Skeletal muscle tissue (tissue), 4 donors: Measurements from ENCODE around the gene PCGF6. TPM values are rescaled to one million over a fixed set of nuclear protein-coding genes. Genes with fewer than 3 reads are reported as not detected.

Experiments
- H3K27ac ChIP-seq: one replicate; pipeline ENCODE4 v1.7.0; 2013; ENCODE audit warnings: mild to moderate bottlenecking, low read depth, low read length, inconsistent platforms
- H3K27me3 ChIP-seq, 3 donors: one replicate each; pipeline ENCODE4 v1.7.0; 2013; ENCODE audit warnings: low read length in 3 of 3; ENCODE audit not compliant: control insufficient read depth in 3 of 3, insufficient read depth in 3 of 3
- H3K36me3 ChIP-seq, 3 donors: one replicate each; pipeline ENCODE4 v1.7.0; 2013; ENCODE audit warnings: low read length in 3 of 3; ENCODE audit not compliant: control insufficient read depth in 3 of 3, insufficient read depth in 3 of 3
- H3K4me1 ChIP-seq, 3 donors: one replicate each; pipeline ENCODE4 v1.7.0; 2013; ENCODE audit warnings: low read length in 3 of 3, mild to moderate bottlenecking in 3 of 3; ENCODE audit not compliant: control insufficient read depth in 3 of 3, insufficient read depth in 3 of 3
- H3K4me3 ChIP-seq, 3 donors: one replicate each; pipeline ENCODE4 v1.7.0; 2013; ENCODE audit warnings: low read length in 3 of 3
- H3K9ac ChIP-seq, 3 donors: one replicate each; pipeline ENCODE4 v1.7.0; 2013; ENCODE audit warnings: low read length in 3 of 3, mild to moderate bottlenecking in 3 of 3, moderate library complexity in 2 of 3, low read depth in 1 of 3
- H3K9me3 ChIP-seq, 3 donors: one replicate each; pipeline ENCODE4 v1.7.0; 2013; ENCODE audit warnings: low read length in 3 of 3; ENCODE audit not compliant: control insufficient read depth in 3 of 3
- total RNA-seq: library from RNA; depleted of rRNA; stranded (reverse); fragments of >200 nt; gene quantifications from one replicate; pipeline ENCODE4 v1.2.3, GENCODE V29; 2014
- donor health status: Osteomylitis.

Gene PCGF6, protein sequence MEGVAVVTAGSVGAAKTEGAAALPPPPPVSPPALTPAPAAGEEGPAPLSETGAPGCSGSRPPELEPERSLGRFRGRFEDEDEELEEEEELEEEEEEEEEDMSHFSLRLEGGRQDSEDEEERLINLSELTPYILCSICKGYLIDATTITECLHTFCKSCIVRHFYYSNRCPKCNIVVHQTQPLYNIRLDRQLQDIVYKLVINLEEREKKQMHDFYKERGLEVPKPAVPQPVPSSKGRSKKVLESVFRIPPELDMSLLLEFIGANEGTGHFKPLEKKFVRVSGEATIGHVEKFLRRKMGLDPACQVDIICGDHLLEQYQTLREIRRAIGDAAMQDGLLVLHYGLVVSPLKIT
- total RNA-seq = 9.4 TPM

DNA sequence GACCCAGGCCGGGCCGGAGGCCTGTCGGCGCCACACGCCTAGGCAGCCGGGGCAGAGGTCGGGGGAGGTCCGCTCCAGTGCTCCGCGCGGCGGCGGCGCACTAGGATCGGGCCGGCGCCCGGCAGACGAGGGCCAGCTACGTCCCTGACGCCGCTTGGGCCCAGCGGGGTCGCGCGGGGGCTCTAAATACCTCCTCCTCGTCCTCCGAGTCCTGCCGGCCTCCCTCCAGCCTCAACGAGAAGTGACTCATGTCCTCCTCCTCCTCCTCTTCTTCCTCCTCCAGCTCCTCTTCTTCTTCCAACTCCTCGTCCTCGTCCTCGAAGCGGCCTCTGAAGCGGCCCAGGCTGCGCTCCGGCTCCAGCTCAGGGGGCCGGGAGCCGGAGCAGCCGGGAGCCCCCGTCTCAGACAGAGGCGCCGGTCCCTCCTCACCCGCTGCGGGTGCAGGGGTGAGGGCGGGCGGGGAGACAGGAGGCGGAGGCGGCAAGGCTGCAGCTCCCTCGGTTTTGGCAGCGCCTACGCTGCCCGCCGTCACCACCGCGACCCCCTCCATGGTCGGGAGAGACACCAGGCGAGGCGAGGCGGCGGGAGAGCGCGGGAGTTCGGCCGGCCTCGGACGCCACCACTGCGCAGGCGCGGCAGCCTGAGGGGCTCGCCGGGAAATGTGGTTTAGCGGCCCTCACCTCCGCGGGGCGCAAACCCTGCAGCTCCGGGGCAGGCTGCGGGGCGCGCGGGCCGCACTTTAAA is at the start of gene PCGF6:
TSS of gene PCGF6 (minus strand) at position 624 of the 744 bp plus-strand sequence. CDS start at position 550, 74 bp downstream.
- peak within 1 kb of the TSS; percentile 64 to 88 (median 79) for H3K4me3 ChIP-seq
- H3K9ac ChIP-seq = peak within 1 kb of the TSS; percentile 83 to 87 (median 85)
- H3K27me3 ChIP-seq = no peaks in the 10 kb centered on the region
- H3K9me3 ChIP-seq = no peaks in the 10 kb centered on the region
- H3K27ac ChIP-seq = peak within 1 kb of the TSS; percentile 56
- peaks cover 0 to 8% (median 7%) of the 10 kb centered on the region in 3 donors for H3K4me1 ChIP-seq
- peaks cover 11 to 13% (median 12%) of the 10 kb centered on the region in 3 donors for H3K36me3 ChIP-seq

DNA sequence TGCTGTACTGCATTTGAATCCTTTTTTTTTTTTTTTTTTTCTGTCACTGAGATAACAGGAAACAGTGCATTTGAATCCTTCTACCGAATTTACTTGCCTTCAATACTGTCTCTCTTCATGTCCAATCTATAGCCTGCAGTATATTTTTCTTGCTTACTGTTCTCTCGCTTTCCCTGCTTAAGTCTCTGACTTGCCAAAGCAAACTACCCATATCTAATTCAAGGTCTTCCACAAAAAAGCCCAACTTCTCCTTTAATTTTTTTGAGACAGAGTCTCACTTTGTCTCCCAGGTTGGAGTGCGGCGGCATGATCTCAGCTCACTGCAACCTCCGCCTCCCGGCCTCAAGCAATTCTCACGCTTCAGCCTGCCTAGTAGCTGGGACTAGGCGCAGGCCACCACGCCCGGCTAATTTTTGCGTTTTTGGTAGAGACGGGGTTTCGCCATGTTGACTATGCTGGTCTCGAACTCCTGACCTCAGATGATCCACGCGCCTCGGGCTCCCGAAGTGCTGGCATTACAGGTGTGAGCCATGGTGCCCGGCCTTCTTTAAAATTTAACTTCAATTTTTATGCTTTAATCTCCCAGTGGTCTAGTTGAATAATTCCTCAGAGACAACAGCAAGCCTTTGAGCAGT is 46.4 kb upstream of the PCGF6 start:
- H3K27me3 ChIP-seq = no peaks in the 10 kb centered on the region
- no peaks in the 10 kb centered on the region for H3K9me3 ChIP-seq
- peaks cover 26 to 32% (median 31%) of the 10 kb centered on the region in 3 donors for H3K36me3 ChIP-seq
- H3K4me3 ChIP-seq = peak overlapping the region; percentile 92 to 97 (median 95)
- H3K9ac ChIP-seq = peak overlapping the region; percentile 77 to 99 (median 84)
- peak overlapping the region; percentile 89 for H3K27ac ChIP-seq
- peaks cover 17 to 37% (median 34%) of the 10 kb centered on the region in 3 donors for H3K4me1 ChIP-seq

DNA sequence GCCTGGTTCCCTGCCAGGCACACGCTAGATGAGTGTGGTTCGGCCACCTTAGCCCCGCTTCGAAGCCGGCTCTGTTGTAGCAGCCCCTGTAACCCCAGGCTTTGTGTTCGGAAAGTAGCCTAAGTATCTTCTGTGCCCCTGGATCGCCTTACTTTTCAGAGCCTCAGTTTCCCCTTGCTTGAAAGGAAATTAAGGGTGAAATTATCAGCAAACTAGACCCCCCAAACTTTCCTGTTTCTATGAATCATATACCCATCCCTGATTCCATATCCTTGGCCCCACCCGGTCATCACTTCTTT is 45.8 kb upstream of the PCGF6 start:
- Histone ChIP-seq H3K9me3 (no peaks in the 10 kb centered on the region), H3K9ac (peak overlapping the region; percentile 77 to 99 (median 84)), H3K36me3 (peaks cover 22 to 32% (median 27%) of the 10 kb centered on the region in 3 donors), H3K27me3 (no peaks in the 10 kb centered on the region), H3K4me1 (peaks cover 17 to 37% (median 34%) of the 10 kb centered on the region in 3 donors), H3K4me3 (peak overlapping the region; percentile 92 to 97 (median 95)), H3K27ac (peak overlapping the region; percentile 89)

DNA sequence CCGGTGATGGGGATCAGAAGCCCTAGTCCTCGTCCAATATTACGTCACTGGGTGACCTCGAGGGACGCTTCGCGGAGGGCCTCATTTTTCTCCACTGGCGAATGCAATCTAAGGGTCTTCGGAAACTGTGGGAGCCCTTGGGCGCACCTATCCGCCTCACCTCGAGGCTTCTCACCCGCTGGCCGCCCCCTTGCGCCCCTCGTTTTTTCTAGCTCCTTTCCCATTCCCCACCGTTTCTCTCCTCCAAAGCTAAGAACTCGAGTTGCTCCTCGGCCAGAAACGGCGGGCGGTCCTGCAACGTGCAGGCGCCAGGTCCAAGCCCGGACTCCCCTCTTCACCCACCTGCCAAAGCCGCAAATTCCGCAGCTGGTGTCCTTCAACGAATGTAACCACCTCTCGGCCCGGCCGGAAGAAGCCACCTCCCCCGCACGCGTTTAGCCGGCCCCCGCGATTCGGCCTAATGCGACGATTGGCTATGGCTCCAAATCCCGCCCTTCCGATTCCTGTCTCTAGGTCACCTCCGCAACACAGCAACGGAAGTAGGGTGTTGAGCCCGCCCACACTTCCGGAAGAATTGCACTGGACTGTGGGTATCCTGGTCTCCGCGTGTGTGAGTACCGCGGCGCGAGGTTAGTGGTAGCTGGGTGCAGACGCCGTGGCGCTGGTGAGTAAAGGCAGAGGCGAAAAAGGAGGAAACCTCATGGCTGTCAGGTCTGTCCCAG is 45.3 kb upstream of the PCGF6 start, which contains the start of the genes ATP5MK and PDCD11:
TSS of gene ATP5MK (minus strand) at position 409 of the 722 bp plus-strand sequence. CDS start 4,018 bp downstream, outside the sequence.
TSS of gene PDCD11 (plus strand) at position 560 of the 722 bp plus-strand sequence. CDS start 1,801 bp downstream, outside the sequence.
- Histone ChIP-seq H3K9me3 (no peaks in the 10 kb centered on the region), H3K9ac (peak within 1 kb of the TSS; percentile 91 to 99 (median 98)), H3K27ac (peak within 1 kb of the TSS; percentile 89), H3K4me3 (peak within 1 kb of the TSS; percentile 92 to 97 (median 95)), H3K36me3 (peaks cover 24 to 35% (median 27%) of the 10 kb centered on the region in 3 donors), H3K27me3 (no peaks in the 10 kb centered on the region), H3K4me1 (peaks cover 17 to 37% (median 34%) of the 10 kb centered on the region in 3 donors)

DNA sequence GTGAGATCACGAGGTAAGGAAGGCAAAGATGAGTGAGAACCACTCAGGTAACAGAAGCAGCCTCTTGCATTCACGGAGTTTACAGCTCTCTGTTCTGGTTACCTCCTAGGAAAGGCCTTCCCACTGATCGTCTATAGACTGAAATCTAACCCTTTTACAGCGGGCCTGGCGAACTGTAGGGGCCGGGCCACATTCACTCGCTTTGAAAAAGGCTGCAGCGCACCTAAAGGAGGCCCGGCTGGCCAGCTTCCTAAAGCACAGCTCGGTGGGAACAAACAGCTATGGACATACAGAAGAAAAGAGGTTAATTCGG is 44.8 kb upstream of the PCGF6 start:
- H3K4me1 ChIP-seq = peaks cover 17 to 37% (median 34%) of the 10 kb centered on the region in 3 donors
- no peaks in the 10 kb centered on the region for H3K27me3 ChIP-seq
- peak overlapping the region; percentile 91 to 99 (median 98) for H3K9ac ChIP-seq
- peak overlapping the region; percentile 89 for H3K27ac ChIP-seq
- no peaks in the 10 kb centered on the region for H3K9me3 ChIP-seq
- H3K36me3 ChIP-seq = peaks cover 22 to 37% (median 24%) of the 10 kb centered on the region in 3 donors
- H3K4me3 ChIP-seq = peak overlapping the region; percentile 92 to 97 (median 95)

DNA sequence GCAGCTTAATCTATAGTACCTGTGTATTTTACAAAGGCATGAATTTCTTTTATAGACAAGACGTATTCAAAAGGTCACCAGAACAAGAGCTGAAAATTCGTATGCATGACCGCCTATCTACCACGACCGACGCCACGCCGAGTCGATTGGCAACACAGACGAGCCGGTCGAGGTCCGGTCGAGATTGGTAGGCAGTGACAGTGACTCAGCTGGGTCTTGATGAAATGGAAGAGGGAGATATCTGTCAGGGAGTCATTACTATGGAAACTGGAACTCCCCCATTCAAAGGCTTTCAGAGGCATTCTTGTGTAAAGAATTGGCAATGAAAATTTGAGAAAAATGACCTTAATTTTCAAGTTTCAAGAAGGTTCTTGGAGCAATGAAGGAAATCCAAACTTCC is 43.2 kb upstream of the PCGF6 start:
- Histone ChIP-seq H3K9ac (no peak overlapping the region), H3K36me3 (peaks cover 15 to 31% (median 19%) of the 10 kb centered on the region in 3 donors), H3K4me1 (peaks cover 17 to 37% (median 34%) of the 10 kb centered on the region in 3 donors), H3K9me3 (no peaks in the 10 kb centered on the region), H3K27ac (no peak overlapping the region), H3K27me3 (no peaks in the 10 kb centered on the region), H3K4me3 (no peak overlapping the region)

DNA sequence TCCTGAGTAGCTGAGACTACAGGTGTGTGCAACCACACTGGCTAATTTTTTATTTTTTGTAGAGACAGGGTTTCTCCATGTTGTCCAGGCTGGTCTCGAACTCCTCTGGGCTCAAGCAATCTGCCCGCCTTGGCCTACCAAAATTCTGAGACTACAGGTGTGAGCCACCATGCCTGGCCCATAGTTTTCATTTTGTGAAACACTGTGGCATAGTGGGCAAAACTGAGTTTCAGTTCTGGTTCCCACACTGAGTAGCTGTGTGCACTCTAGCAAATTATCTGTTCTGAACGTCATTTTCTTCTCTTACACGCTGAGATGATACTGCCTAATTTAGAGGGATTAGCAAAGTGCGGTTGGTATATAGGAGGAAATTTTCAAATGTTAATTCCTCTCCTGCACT is 31.8 kb upstream of the PCGF6 start:
- H3K27ac ChIP-seq = no peak overlapping the region
- no peaks in the 10 kb centered on the region for H3K9me3 ChIP-seq
- H3K4me1 ChIP-seq = no peaks in the 10 kb centered on the region
- no peak overlapping the region for H3K9ac ChIP-seq
- H3K4me3 ChIP-seq = no peak overlapping the region
- no peaks in the 10 kb centered on the region for H3K27me3 ChIP-seq
- peaks cover 8 to 46% (median 31%) of the 10 kb centered on the region in 3 donors for H3K36me3 ChIP-seq

DNA sequence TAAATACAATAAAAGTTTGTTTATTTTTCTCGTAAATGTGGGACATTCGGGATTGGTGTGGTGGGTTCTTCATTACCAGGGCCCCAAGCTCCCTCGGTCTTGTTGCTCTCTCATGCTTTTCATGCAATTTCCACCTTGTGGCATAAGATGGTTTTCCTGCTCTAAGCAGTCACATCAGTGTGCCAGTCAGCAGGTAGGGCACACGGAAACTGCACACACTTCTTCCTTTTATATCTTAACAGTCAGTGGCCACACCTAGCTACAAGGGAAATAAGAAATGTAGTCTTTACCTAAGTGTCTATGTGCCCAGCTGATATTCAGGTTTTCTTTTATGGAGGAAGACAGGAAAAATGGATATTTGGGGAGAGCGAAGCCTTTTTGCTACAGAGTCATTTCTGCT is 23.3 kb upstream of the PCGF6 start:
- Histone ChIP-seq H3K36me3 (peaks cover 10 to 36% (median 28%) of the 10 kb centered on the region in 3 donors), H3K9me3 (no peaks in the 10 kb centered on the region)

DNA sequence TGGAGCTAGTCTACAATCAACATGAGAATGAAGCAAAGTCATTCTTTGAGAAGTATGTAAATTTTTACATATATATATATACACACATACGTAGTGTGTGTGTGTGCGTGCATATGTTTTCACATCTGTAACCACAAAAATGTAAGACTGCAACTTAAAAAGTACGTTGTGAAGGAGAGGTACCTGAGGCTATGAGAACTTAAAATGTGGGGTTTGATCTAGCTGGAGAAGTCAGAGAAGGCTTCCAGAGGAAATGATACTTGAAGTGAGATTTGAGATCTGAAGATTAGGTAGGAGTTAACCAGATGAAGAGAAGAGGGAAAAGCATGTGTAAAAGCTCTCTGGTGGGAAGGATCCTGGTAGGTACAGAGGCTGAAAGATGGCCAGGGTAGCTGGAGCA is 22.6 kb upstream of the PCGF6 start:
- Histone ChIP-seq H3K4me3 (no peak overlapping the region), H3K27ac (no peak overlapping the region), H3K4me1 (peaks cover 5 to 17% (median 12%) of the 10 kb centered on the region in 3 donors), H3K9me3 (no peaks in the 10 kb centered on the region), H3K9ac (no peak overlapping the region), H3K27me3 (no peaks in the 10 kb centered on the region), H3K36me3 (peaks cover 10 to 33% (median 28%) of the 10 kb centered on the region in 3 donors)

More for the DNA sequence above, 23.3 kb upstream of the PCGF6 start:
- no peak overlapping the region for H3K9ac ChIP-seq
- no peak overlapping the region for H3K4me3 ChIP-seq
- H3K27me3 ChIP-seq = no peaks in the 10 kb centered on the region
- peaks cover 3 to 13% (median 7%) of the 10 kb centered on the region in 3 donors for H3K4me1 ChIP-seq
- H3K27ac ChIP-seq = no peak overlapping the region
